Measurements from ENCODE around the gene HSD17B10. TPM values are rescaled to one million over a fixed set of nuclear protein-coding genes. Genes with fewer than 3 reads are reported as not detected.

The HSD17B10 gene
- total RNA-seq, 1 donor from 2014 or later, result 96.8 TPM

- H3K4me1 ChIP-seq (ENCODE audit: insufficient read depth, low read length), result no peaks in the 10 kb centered on the region
- H3K9ac ChIP-seq (ENCODE audit: low read length), result no peak overlapping the region
- no peak overlapping the region for H3K27ac ChIP-seq (ENCODE audit: low read depth, low read length)
- peaks cover 24% of the 10 kb centered on the region for H3K79me2 ChIP-seq (ENCODE audit: insufficient read depth, low read length)
- no peak for FAIRE-seq
- H3K9me3 ChIP-seq (ENCODE audit: insufficient read depth, low read depth, low read length), result no peaks in the 10 kb centered on the region
- H2AFZ ChIP-seq (ENCODE audit: low read depth, low read length), result no peak overlapping the region
- peaks cover 11% of the 10 kb centered on the region for H4K20me1 ChIP-seq (ENCODE audit: insufficient read depth, low read length)
- no peak for DNase-seq (ENCODE audit: low read depth)
- H3K4me2 ChIP-seq (ENCODE audit: low read length), result no peak overlapping the region
- no peak overlapping the region for H3K27ac Mint-ChIP-seq (ENCODE audit: unreplicated experiment)
- peaks cover 21% of the 10 kb centered on the region for H3K36me3 ChIP-seq (ENCODE audit: insufficient read depth, low read length)
- H3K4me3 ChIP-seq (ENCODE audit: insufficient read depth, low read depth, low read length), result no peak overlapping the region
- H3K36me3 Mint-ChIP-seq (ENCODE audit: low read depth, unreplicated experiment), result peaks cover 4% of the 10 kb centered on the region
- no peak overlapping the region for H3K4me3 Mint-ChIP-seq (ENCODE audit: unreplicated experiment)
- H3K27me3 ChIP-seq (ENCODE audit: insufficient read depth, low read length), result no peaks in the 10 kb centered on the region
- no peaks in the 10 kb centered on the region for H3K4me1 Mint-ChIP-seq (ENCODE audit: low read depth, unreplicated experiment)
- no peaks in the 10 kb centered on the region for H3K27me3 Mint-ChIP-seq (ENCODE audit: low read depth, unreplicated experiment)
- no peaks in the 10 kb centered on the region for H3K9me3 Mint-ChIP-seq (ENCODE audit: unreplicated experiment)
- TF ChIP-seq CTCF (IDR thresholded peaks at IDR 0.05; ENCODE audit: insufficient read depth, low read depth, low read length) (no peak), EZH2 (IDR thresholded peaks at IDR 0.05; ENCODE audit: insufficient read depth, low read length) (no peak)
Observed at GRCh38 chrX:53412446-53412845, 21.7 kb downstream of the HSD17B10 start.

- Mint-ChIP-seq H3K4me3 (ENCODE audit: unreplicated experiment) (no peak overlapping the region), H3K27ac (ENCODE audit: unreplicated experiment) (no peak overlapping the region), H3K36me3 (ENCODE audit: low read depth, unreplicated experiment) (no peaks in the 10 kb centered on the region), H3K27me3 (ENCODE audit: low read depth, unreplicated experiment) (no peaks in the 10 kb centered on the region), H3K9me3 (ENCODE audit: unreplicated experiment) (no peaks in the 10 kb centered on the region), H3K4me1 (ENCODE audit: low read depth, unreplicated experiment) (no peaks in the 10 kb centered on the region)
- Histone ChIP-seq H2AFZ (ENCODE audit: low read depth, low read length) (no peak overlapping the region), H3K4me2 (ENCODE audit: low read length) (no peak overlapping the region), H3K79me2 (ENCODE audit: insufficient read depth, low read length) (no peaks in the 10 kb centered on the region), H3K27me3 (ENCODE audit: insufficient read depth, low read length) (no peaks in the 10 kb centered on the region), H3K9me3 (ENCODE audit: insufficient read depth, low read depth, low read length) (no peaks in the 10 kb centered on the region), H3K9ac (ENCODE audit: low read length) (no peak overlapping the region), H4K20me1 (ENCODE audit: insufficient read depth, low read length) (no peaks in the 10 kb centered on the region), H3K4me3 (ENCODE audit: insufficient read depth, low read depth, low read length) (no peak overlapping the region), H3K36me3 (ENCODE audit: insufficient read depth, low read length) (peaks cover 10% of the 10 kb centered on the region), H3K4me1 (ENCODE audit: insufficient read depth, low read length) (no peaks in the 10 kb centered on the region), H3K27ac (ENCODE audit: low read depth, low read length) (no peak overlapping the region)
- FAIRE-seq, result no peak
- TF ChIP-seq EZH2 (IDR thresholded peaks at IDR 0.05; ENCODE audit: insufficient read depth, low read length), result no peak
- TF ChIP-seq CTCF (IDR thresholded peaks at IDR 0.05; ENCODE audit: insufficient read depth, low read depth, low read length), result no peak
- no peak for DNase-seq (ENCODE audit: low read depth)
Observed at GRCh38 chrX:53403535-53403934, 30.6 kb downstream of the HSD17B10 start.

DNA sequence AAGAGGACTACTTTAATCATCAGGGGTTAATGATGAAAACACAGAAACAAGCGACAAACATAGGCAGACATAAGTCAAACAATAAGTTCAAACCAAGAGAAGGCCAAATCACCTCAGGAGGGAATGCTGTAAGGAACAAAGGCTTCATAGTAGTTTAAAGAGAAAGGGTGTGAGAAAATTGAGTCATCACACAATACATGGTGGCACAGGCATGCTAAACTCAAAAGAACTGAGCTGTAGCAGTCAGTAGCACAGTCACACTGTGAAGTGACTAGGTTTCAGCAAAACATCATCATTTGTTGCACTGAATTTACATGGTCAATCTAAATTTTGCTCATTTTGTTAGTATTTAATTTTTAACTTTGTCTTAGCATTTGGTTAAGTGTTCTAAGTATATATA is 36.0 kb downstream of the HSD17B10 start:
- H3K9me3 ChIP-seq (ENCODE audit: insufficient read depth, low read depth, low read length), result no peaks in the 10 kb centered on the region
- peaks cover 11% of the 10 kb centered on the region for H3K36me3 ChIP-seq (ENCODE audit: insufficient read depth, low read length)
- Mint-ChIP-seq H3K4me3 (ENCODE audit: unreplicated experiment) (no peak overlapping the region), H3K27ac (ENCODE audit: unreplicated experiment) (no peak overlapping the region), H3K9me3 (ENCODE audit: unreplicated experiment) (no peaks in the 10 kb centered on the region), H3K27me3 (ENCODE audit: low read depth, unreplicated experiment) (no peaks in the 10 kb centered on the region), H3K36me3 (ENCODE audit: low read depth, unreplicated experiment) (peaks cover 2% of the 10 kb centered on the region), H3K4me1 (ENCODE audit: low read depth, unreplicated experiment) (no peaks in the 10 kb centered on the region)
- DNase-seq (ENCODE audit: low read depth) (no peak), FAIRE-seq (peak; percentile 95)
- H3K9ac ChIP-seq (ENCODE audit: low read length), result no peak overlapping the region
- no peak overlapping the region for H3K4me2 ChIP-seq (ENCODE audit: low read length)
- no peaks in the 10 kb centered on the region for H3K79me2 ChIP-seq (ENCODE audit: insufficient read depth, low read length)
- no peak overlapping the region for H3K4me3 ChIP-seq (ENCODE audit: insufficient read depth, low read depth, low read length)
- TF ChIP-seq CTCF (IDR thresholded peaks at IDR 0.05; ENCODE audit: insufficient read depth, low read depth, low read length), result no peak
- TF ChIP-seq EZH2 (IDR thresholded peaks at IDR 0.05; ENCODE audit: insufficient read depth, low read length), result no peak
- no peak overlapping the region for H2AFZ ChIP-seq (ENCODE audit: low read depth, low read length)
- H3K27me3 ChIP-seq (ENCODE audit: insufficient read depth, low read length), result no peaks in the 10 kb centered on the region
- H3K27ac ChIP-seq (ENCODE audit: low read depth, low read length), result no peak overlapping the region
- no peaks in the 10 kb centered on the region for H3K4me1 ChIP-seq (ENCODE audit: insufficient read depth, low read length)
- H4K20me1 ChIP-seq (ENCODE audit: insufficient read depth, low read length), result no peaks in the 10 kb centered on the region

All from astrocyte (in vitro differentiated cells and primary cell).